Measurements from ENCODE around the gene TRIM42. TPM values are rescaled to one million over a fixed set of nuclear protein-coding genes. Genes with fewer than 3 reads are reported as not detected.

Gene TRIM42
- polyA plus RNA-seq, 2 donors = not detected

DNA sequence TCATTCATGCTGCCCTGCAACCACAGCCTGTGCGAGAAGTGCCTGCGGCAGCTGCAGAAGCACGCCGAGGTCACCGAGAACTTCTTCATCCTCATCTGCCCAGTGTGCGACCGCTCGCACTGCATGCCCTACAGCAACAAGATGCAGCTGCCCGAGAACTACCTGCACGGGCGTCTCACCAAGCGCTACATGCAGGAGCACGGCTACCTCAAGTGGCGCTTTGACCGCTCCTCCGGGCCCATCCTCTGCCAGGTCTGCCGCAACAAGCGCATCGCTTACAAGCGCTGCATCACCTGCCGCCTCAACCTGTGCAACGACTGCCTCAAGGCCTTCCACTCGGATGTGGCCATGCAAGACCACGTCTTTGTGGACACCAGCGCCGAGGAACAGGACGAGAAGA, 4.7 kb downstream of the TRIM42 start:
- Histone ChIP-seq H3K36me3 (ENCODE audit: control insufficient read depth in 2 of 2, insufficient read depth in 2 of 2, low read length in 1 of 2) (no peaks in the 10 kb centered on the region), H3K27me3 (ENCODE audit: control insufficient read depth in 1 of 2, insufficient read depth in 2 of 2, low read length in 2 of 2) (no peaks in the 10 kb centered on the region), H3K4me3 (ENCODE audit: low read depth in 1 of 2, low read length in 2 of 2) (no peak overlapping the region), H3K9me3 (ENCODE audit: control insufficient read depth in 2 of 2, insufficient read depth in 1 of 2, low read depth in 1 of 2, low read length in 1 of 2) (no peaks in the 10 kb centered on the region), H3K4me1 (ENCODE audit: control insufficient read depth in 2 of 2, insufficient read depth in 2 of 2, low read length in 1 of 2) (no peaks in the 10 kb centered on the region), H3K27ac (ENCODE audit: low read depth in 2 of 2, low read length in 1 of 2) (no peak overlapping the region)
- 95% methylated on average over 27 of the region's 27 CpGs for WGBS, 2 donors

DNA sequence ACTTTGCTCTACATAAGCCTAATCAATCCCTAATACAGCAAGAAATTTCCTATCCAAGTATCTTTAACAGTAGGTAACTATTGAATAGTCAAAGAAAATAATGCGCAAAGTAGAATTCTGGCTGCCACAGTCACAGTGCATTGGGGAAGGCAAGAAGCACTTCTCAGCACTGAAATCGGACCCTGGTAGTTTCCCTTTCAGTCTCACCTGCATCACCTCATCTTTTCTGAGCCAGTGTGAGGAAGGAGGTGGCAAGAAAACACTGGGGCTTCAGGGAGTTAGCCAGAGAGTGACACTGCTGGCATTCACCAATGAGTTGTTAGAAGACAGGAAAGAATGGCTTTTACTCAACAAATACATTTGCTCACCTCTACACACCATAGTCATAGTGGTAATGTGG, 8.3 kb downstream of the TRIM42 start:
- Histone ChIP-seq H3K36me3 (ENCODE audit: control insufficient read depth in 2 of 2, insufficient read depth in 2 of 2, low read length in 1 of 2) (no peaks in the 10 kb centered on the region), H3K27me3 (ENCODE audit: control insufficient read depth in 1 of 2, insufficient read depth in 2 of 2, low read length in 2 of 2) (no peaks in the 10 kb centered on the region), H3K9me3 (ENCODE audit: control insufficient read depth in 2 of 2, insufficient read depth in 1 of 2, low read depth in 1 of 2, low read length in 1 of 2) (peaks cover 0 to 3% of the 10 kb centered on the region in 2 donors), H3K27ac (ENCODE audit: low read depth in 2 of 2, low read length in 1 of 2) (no peak overlapping the region), H3K4me3 (ENCODE audit: low read depth in 1 of 2, low read length in 2 of 2) (no peak overlapping the region), H3K4me1 (ENCODE audit: control insufficient read depth in 2 of 2, insufficient read depth in 2 of 2, low read length in 1 of 2) (no peaks in the 10 kb centered on the region)
- WGBS, 2 donors = 82 to 84% methylated on average over 2 of the region's 2 CpGs

DNA sequence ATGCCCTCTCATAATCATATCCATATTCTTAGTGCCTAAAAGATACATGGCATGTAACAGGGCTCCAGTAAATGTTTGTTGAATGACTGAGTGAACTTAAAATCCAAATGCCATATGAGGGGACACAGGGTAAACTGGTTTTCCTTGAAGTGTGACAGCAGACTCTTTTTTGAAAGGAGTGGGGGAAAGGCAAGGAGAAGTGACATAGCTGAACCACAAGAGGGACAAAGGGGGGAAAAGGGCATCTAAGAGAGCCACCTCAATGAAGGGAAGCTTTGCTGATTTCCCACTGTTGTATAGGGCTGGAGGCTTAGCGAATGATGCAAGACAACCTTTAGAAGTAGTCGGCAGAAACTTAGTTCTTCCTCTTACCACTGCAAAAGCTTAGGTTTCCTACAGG, 9.1 kb downstream of the TRIM42 start:
- Histone ChIP-seq H3K27ac (ENCODE audit: low read depth in 2 of 2, low read length in 1 of 2) (no peak overlapping the region), H3K9me3 (ENCODE audit: control insufficient read depth in 2 of 2, insufficient read depth in 1 of 2, low read depth in 1 of 2, low read length in 1 of 2) (peaks cover 0 to 3% of the 10 kb centered on the region in 2 donors), H3K4me3 (ENCODE audit: low read depth in 1 of 2, low read length in 2 of 2) (no peak overlapping the region), H3K27me3 (ENCODE audit: control insufficient read depth in 1 of 2, insufficient read depth in 2 of 2, low read length in 2 of 2) (no peaks in the 10 kb centered on the region), H3K36me3 (ENCODE audit: control insufficient read depth in 2 of 2, insufficient read depth in 2 of 2, low read length in 1 of 2) (no peaks in the 10 kb centered on the region), H3K4me1 (ENCODE audit: control insufficient read depth in 2 of 2, insufficient read depth in 2 of 2, low read length in 1 of 2) (no peaks in the 10 kb centered on the region)
- WGBS, 2 donors = 90% methylated on average over 2 of the region's 2 CpGs

DNA sequence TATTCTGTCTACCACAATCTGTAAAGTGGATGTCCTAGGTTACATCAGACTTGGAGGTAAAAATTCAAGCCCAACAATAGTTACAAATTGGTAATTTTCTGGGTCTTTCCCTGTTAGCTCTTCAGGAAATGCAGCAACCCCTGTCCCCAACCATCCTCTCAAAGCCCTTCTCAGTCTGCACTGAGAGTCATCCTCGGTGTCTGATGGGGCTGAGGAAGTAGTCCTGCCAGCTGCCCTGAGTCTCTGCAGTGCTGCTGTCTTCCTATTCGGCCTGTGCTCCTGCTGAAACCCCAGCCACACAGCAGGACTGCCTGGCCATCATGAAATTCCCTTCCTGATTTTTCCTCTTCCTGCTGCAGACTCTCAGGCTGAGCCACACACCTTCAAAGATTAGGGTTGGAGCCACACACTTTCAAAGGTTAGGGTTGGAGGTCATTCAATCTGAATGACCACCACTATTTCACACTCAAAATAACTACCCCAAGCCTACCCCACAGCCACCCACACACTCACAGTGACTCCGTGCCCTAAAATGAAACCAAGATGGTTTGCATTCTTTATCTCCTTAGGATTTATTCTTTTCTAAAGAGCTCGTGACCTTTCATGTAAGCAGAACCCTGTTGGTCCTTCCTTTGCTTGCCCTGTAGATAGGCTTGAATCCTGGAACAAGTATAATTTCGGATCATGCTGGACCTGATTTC, 17.6 kb downstream of the TRIM42 start:
- 62 to 63% methylated on average over 5 of the region's 5 CpGs for WGBS, 2 donors
- Histone ChIP-seq H3K4me1 (ENCODE audit: control insufficient read depth in 2 of 2, insufficient read depth in 2 of 2, low read length in 1 of 2) (no peaks in the 10 kb centered on the region), H3K36me3 (ENCODE audit: control insufficient read depth in 2 of 2, insufficient read depth in 2 of 2, low read length in 1 of 2) (no peaks in the 10 kb centered on the region), H3K9me3 (ENCODE audit: control insufficient read depth in 2 of 2, insufficient read depth in 1 of 2, low read depth in 1 of 2, low read length in 1 of 2) (no peaks in the 10 kb centered on the region), H3K27ac (ENCODE audit: low read depth in 2 of 2, low read length in 1 of 2) (no peak overlapping the region), H3K27me3 (ENCODE audit: control insufficient read depth in 1 of 2, insufficient read depth in 2 of 2, low read length in 2 of 2) (no peaks in the 10 kb centered on the region), H3K4me3 (ENCODE audit: low read depth in 1 of 2, low read length in 2 of 2) (no peak overlapping the region)

DNA sequence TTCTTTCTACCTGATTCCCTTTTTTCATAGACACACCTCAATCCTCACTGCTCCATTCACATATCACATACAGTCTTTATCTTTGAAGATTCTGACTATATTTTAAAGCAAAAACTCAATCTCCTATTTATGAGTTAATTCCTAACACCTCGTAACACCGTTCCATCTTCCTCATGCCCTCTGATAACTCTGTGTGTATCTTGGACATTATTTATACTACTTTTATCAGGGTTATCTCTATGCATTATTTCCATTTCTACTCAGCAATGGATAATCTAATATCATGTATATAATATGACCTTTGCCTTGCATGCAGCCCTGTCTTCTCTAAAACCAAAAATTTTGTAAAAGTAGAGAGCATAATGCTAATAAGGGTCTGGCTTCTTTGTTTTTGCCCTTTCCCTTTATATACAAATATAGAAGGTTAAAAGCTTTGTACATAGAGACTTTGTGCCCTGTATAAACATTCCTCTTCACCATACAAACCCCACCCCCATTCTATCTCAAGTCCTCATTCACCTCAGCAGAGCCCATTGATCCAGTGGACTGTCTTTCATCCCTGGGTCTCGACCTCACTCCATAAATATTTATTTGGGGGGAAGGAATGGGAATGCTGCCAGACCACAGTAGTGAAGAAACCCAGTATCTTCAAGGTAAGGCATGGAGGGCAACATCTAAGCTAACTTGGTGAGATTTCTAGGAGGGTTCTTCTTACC, 21.8 kb downstream of the TRIM42 start:
- H3K4me1 ChIP-seq (ENCODE audit: control insufficient read depth in 2 of 2, insufficient read depth in 2 of 2, low read length in 1 of 2) = no peaks in the 10 kb centered on the region
- 55 to 68% methylated on average over 3 of the region's 3 CpGs for WGBS, 2 donors
- H3K4me3 ChIP-seq (ENCODE audit: low read depth in 1 of 2, low read length in 2 of 2) = no peak overlapping the region
- no peaks in the 10 kb centered on the region for H3K9me3 ChIP-seq (ENCODE audit: control insufficient read depth in 2 of 2, insufficient read depth in 1 of 2, low read depth in 1 of 2, low read length in 1 of 2)
- no peak overlapping the region for H3K27ac ChIP-seq (ENCODE audit: low read depth in 2 of 2, low read length in 1 of 2)
- no peaks in the 10 kb centered on the region for H3K27me3 ChIP-seq (ENCODE audit: control insufficient read depth in 1 of 2, insufficient read depth in 2 of 2, low read length in 2 of 2)
- no peaks in the 10 kb centered on the region for H3K36me3 ChIP-seq (ENCODE audit: control insufficient read depth in 2 of 2, insufficient read depth in 2 of 2, low read length in 1 of 2)

DNA sequence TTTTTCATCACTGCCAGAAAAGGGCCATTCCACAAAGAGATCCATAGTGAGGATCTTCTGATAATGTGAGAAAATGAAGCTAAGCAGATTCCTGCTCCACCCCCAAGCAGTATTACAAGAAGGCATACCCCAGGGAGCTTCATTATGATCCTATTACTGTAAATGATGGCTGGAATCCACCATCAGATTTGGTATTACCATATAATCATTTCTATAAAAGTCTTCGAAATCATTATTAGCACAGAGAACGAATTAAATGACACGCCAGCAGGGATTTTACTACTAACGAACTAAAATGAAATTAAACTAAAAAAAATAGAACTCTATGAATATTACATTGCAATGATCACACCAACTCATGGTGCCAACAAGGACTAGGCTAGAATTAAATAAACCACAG, 24.4 kb downstream of the TRIM42 start:
- Histone ChIP-seq H3K27ac (ENCODE audit: low read depth in 2 of 2, low read length in 1 of 2) (no peak overlapping the region), H3K36me3 (ENCODE audit: control insufficient read depth in 2 of 2, insufficient read depth in 2 of 2, low read length in 1 of 2) (no peaks in the 10 kb centered on the region), H3K9me3 (ENCODE audit: control insufficient read depth in 2 of 2, insufficient read depth in 1 of 2, low read depth in 1 of 2, low read length in 1 of 2) (no peaks in the 10 kb centered on the region), H3K4me3 (ENCODE audit: low read depth in 1 of 2, low read length in 2 of 2) (no peak overlapping the region), H3K4me1 (ENCODE audit: control insufficient read depth in 2 of 2, insufficient read depth in 2 of 2, low read length in 1 of 2) (no peaks in the 10 kb centered on the region), H3K27me3 (ENCODE audit: control insufficient read depth in 1 of 2, insufficient read depth in 2 of 2, low read length in 2 of 2) (no peaks in the 10 kb centered on the region)
- WGBS, 2 donors = 88 to 94% methylated on average over 4 of the region's 4 CpGs

DNA sequence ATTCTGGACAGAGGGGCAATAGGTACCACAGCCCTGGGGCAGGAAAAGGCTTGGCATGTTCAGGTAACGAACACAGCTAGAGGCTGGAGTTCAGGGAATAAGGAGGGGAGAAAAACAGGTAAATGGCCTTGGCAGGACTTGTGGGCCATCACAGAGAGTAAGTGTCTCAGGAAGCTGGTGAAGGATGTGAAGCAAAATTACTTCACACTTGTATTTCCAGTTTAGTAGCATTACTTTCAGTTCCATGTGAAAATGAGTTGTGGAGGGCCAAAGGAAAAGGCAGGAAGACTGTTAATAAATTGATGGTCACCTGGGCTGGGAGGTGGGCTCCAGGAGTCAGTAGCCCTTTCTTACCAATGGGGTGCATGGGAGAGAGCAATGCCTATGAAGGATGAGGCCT, 25.6 kb downstream of the TRIM42 start:
- Histone ChIP-seq H3K27ac (ENCODE audit: low read depth in 2 of 2, low read length in 1 of 2) (no peak overlapping the region), H3K9me3 (ENCODE audit: control insufficient read depth in 2 of 2, insufficient read depth in 1 of 2, low read depth in 1 of 2, low read length in 1 of 2) (no peaks in the 10 kb centered on the region)
- WGBS, 2 donors = 42 to 58% methylated on average over 1 of the region's 1 CpG

DNA sequence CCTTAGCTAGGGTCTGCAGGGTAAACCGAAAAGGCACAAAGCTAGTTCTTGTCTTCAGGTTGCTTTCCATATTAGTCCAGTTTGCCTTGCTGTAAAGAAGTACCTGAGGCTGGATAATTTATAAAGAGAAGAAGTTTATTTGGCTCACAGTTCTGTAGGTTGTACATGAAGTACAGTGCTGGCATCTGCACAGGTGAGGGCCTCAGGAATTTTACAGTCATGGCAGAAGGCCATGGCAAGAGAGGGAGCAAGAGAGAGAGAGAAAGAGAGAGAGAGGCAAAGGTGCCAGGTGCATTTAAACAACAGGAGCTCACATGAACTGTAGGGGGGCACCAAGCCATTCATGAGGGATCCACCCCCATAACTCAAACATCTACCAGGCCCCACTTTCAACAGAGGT, 26.9 kb downstream of the TRIM42 start:
- Histone ChIP-seq H3K27ac (ENCODE audit: low read depth in 2 of 2, low read length in 1 of 2) (no peak overlapping the region), H3K4me1 (ENCODE audit: control insufficient read depth in 2 of 2, insufficient read depth in 2 of 2, low read length in 1 of 2) (no peaks in the 10 kb centered on the region), H3K4me3 (ENCODE audit: low read depth in 1 of 2, low read length in 2 of 2) (no peak overlapping the region), H3K36me3 (ENCODE audit: control insufficient read depth in 2 of 2, insufficient read depth in 2 of 2, low read length in 1 of 2) (no peaks in the 10 kb centered on the region), H3K9me3 (ENCODE audit: control insufficient read depth in 2 of 2, insufficient read depth in 1 of 2, low read depth in 1 of 2, low read length in 1 of 2) (no peaks in the 10 kb centered on the region), H3K27me3 (ENCODE audit: control insufficient read depth in 1 of 2, insufficient read depth in 2 of 2, low read length in 2 of 2) (no peaks in the 10 kb centered on the region)
- 43 to 66% methylated on average over 1 of the region's 1 CpG for WGBS, 2 donors

More for the DNA sequence above, 25.6 kb downstream of the TRIM42 start:
- no peaks in the 10 kb centered on the region for H3K4me1 ChIP-seq (ENCODE audit: control insufficient read depth in 2 of 2, insufficient read depth in 2 of 2, low read length in 1 of 2)
- H3K27me3 ChIP-seq (ENCODE audit: control insufficient read depth in 1 of 2, insufficient read depth in 2 of 2, low read length in 2 of 2) = no peaks in the 10 kb centered on the region
- H3K4me3 ChIP-seq (ENCODE audit: low read depth in 1 of 2, low read length in 2 of 2) = no peak overlapping the region
- no peaks in the 10 kb centered on the region for H3K36me3 ChIP-seq (ENCODE audit: control insufficient read depth in 2 of 2, insufficient read depth in 2 of 2, low read length in 1 of 2)

DNA sequence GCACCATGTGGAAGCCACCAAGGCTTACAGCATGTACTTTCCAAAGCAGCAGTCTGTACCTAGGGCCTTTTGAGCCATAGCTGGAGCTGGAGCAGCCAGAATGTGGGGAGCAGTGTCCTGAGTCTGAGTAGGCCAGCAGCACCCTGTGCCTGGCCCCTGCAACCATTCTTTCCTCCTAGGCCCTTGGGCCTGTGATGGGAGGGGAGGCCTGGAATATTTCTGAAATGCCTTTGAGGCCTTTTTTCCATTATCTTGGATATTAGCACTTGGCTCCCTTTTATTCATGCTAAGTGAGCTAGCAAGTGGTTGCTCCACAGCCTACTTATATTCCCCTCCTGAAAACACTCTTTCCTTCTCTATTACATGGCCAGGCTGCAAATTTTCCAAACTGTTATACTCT, 28.1 kb downstream of the TRIM42 start:
- Histone ChIP-seq H3K9me3 (ENCODE audit: control insufficient read depth in 2 of 2, insufficient read depth in 1 of 2, low read depth in 1 of 2, low read length in 1 of 2) (no peaks in the 10 kb centered on the region), H3K36me3 (ENCODE audit: control insufficient read depth in 2 of 2, insufficient read depth in 2 of 2, low read length in 1 of 2) (no peaks in the 10 kb centered on the region), H3K4me3 (ENCODE audit: low read depth in 1 of 2, low read length in 2 of 2) (no peak overlapping the region), H3K4me1 (ENCODE audit: control insufficient read depth in 2 of 2, insufficient read depth in 2 of 2, low read length in 1 of 2) (peaks cover 0 to 2% of the 10 kb centered on the region in 2 donors), H3K27me3 (ENCODE audit: control insufficient read depth in 1 of 2, insufficient read depth in 2 of 2, low read length in 2 of 2) (no peaks in the 10 kb centered on the region), H3K27ac (ENCODE audit: low read depth in 2 of 2, low read length in 1 of 2) (no peak overlapping the region)

DNA sequence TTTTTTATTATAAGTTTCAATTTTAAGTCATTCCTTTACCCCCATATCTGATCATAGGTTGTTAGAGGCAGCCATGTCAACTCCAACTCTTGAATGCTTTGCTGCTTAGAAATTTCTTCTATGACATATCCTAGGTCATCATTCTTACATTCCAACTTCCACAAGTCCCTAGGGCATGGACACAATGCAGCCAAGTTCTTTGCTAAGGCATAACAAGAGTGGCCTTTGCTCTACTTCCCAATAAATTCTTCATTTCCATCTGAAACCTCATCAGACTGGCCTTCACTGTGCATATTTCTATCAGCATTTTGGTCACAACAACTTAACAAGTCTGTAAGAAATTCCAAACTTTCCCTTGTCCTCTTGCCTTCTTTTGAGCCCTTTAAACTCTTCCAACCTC, 28.5 kb downstream of the TRIM42 start:
- Histone ChIP-seq H3K27me3 (ENCODE audit: control insufficient read depth in 1 of 2, insufficient read depth in 2 of 2, low read length in 2 of 2) (no peaks in the 10 kb centered on the region), H3K36me3 (ENCODE audit: control insufficient read depth in 2 of 2, insufficient read depth in 2 of 2, low read length in 1 of 2) (no peaks in the 10 kb centered on the region), H3K9me3 (ENCODE audit: control insufficient read depth in 2 of 2, insufficient read depth in 1 of 2, low read depth in 1 of 2, low read length in 1 of 2) (no peaks in the 10 kb centered on the region), H3K4me3 (ENCODE audit: low read depth in 1 of 2, low read length in 2 of 2) (no peak overlapping the region), H3K4me1 (ENCODE audit: control insufficient read depth in 2 of 2, insufficient read depth in 2 of 2, low read length in 1 of 2) (peaks cover 0 to 2% of the 10 kb centered on the region in 2 donors), H3K27ac (ENCODE audit: low read depth in 2 of 2, low read length in 1 of 2) (no peak overlapping the region)

All from esophagus (tissue), 2 donors.